Natural killer cell (primary cell): Measurements from ENCODE around the gene ITLN1. TPM values are rescaled to one million over a fixed set of nuclear protein-coding genes. Genes with fewer than 3 reads are reported as not detected.

Experiments
- ATAC-seq, 3 donors: fragments of 150-1000 bp in 2 of 3; fragments of 200-7000 bp in 1 of 3; cut with Tn5 transposase; 1 replicate in 1 of 3; 2 replicates in 2 of 3; pipeline ENCODE4 v1.10.0; 2021; ENCODE audit warnings: mild to moderate bottlenecking in 2 of 3, moderate library complexity in 2 of 3
- DNase-seq, 2 donors: peaks; one replicate each; pipeline versions ENCODE4 v3.0.0 to v3.0.0-alpha.2; 2013 to 2021; ENCODE audit warnings: mixed read lengths in 1 of 2
- H3K27ac ChIP-seq: one replicate; pipeline ENCODE4 v1.5.1; 2013; ENCODE audit warnings: mild to moderate bottlenecking, low read length
- H3K27me3 ChIP-seq: one replicate; pipeline ENCODE4 v1.6.1; 2013; ENCODE audit warnings: low read length; ENCODE audit not compliant: control insufficient read depth, insufficient read depth
- H3K36me3 ChIP-seq: one replicate; pipeline ENCODE4 v1.6.1; 2013; ENCODE audit warnings: low read length; ENCODE audit not compliant: control insufficient read depth, insufficient read depth
- H3K4me1 ChIP-seq: one replicate; pipeline ENCODE4 v1.6.1; 2013; ENCODE audit warnings: low read length; ENCODE audit not compliant: control insufficient read depth, insufficient read depth
- H3K4me3 ChIP-seq: one replicate; pipeline ENCODE4 v1.5.1; 2013; ENCODE audit warnings: low read length
- H3K9me3 ChIP-seq: one replicate; pipeline ENCODE4 v1.6.1; 2013; ENCODE audit warnings: low read length; ENCODE audit not compliant: control insufficient read depth, insufficient read depth
- H3K27ac Mint-ChIP-seq, 2 donors: one replicate each; pipeline ENCODE4 v1.8.0; 2022; ENCODE audit warnings: mild to moderate bottlenecking in 2 of 2, mixed read lengths in 2 of 2, moderate library complexity in 1 of 2
- H3K27me3 Mint-ChIP-seq, 2 donors: one replicate each; pipeline ENCODE4 v1.8.0; 2022; ENCODE audit warnings: low read depth in 2 of 2, mixed read lengths in 2 of 2
- H3K36me3 Mint-ChIP-seq: one replicate; pipeline ENCODE4 v1.8.0; 2022; ENCODE audit warnings: mixed read lengths
- H3K4me1 Mint-ChIP-seq, 2 donors: one replicate each; pipeline ENCODE4 v1.8.0; 2022; ENCODE audit warnings: mixed read lengths in 2 of 2
- H3K4me3 Mint-ChIP-seq: one replicate; pipeline ENCODE4 v1.8.0; 2022; ENCODE audit warnings: mild to moderate bottlenecking, moderate library complexity, mixed read lengths
- H3K9me3 Mint-ChIP-seq, 2 donors: one replicate each; pipeline ENCODE4 v1.8.0; 2022; ENCODE audit warnings: mixed read lengths in 2 of 2
- WGBS: methylation state at CpG from one replicate; pipeline ENCODE4 v1.1.7; 2013; ENCODE audit warnings: missing lambda C conversion rate; ENCODE audit not compliant: insufficient coverage; 5-methylcytosine and 5-hydroxymethylcytosine counted together
- intact Hi-C: fragments of 100-400 bp; cut with micrococcal nuclease; formaldehyde crosslinking; loops from one replicate; pipeline ENCODE4 v1.14.2; 2022
- total RNA-seq, 4 donors: library from RNA; stranded (reverse); fragments of 120-200 nt in 1 of 4; gene quantifications; one replicate each; pipeline versions ENCODE4 v1.2.3 to v1.2.4, GENCODE V29; 2013 to 2022
- TF ChIP-seq, protein P1 (sequence below): fragments of 200-600 bp; IDR thresholded peaks from one replicate; pipeline ENCODE4 v1.8.0; 2022; ENCODE audit warnings: antibody characterized with exemption

ITLN1 gene
- total RNA-seq, 3 donors from 2014 or later (not counting 1 experiment from before 2014, with no cell fraction given): not detected

DNA sequence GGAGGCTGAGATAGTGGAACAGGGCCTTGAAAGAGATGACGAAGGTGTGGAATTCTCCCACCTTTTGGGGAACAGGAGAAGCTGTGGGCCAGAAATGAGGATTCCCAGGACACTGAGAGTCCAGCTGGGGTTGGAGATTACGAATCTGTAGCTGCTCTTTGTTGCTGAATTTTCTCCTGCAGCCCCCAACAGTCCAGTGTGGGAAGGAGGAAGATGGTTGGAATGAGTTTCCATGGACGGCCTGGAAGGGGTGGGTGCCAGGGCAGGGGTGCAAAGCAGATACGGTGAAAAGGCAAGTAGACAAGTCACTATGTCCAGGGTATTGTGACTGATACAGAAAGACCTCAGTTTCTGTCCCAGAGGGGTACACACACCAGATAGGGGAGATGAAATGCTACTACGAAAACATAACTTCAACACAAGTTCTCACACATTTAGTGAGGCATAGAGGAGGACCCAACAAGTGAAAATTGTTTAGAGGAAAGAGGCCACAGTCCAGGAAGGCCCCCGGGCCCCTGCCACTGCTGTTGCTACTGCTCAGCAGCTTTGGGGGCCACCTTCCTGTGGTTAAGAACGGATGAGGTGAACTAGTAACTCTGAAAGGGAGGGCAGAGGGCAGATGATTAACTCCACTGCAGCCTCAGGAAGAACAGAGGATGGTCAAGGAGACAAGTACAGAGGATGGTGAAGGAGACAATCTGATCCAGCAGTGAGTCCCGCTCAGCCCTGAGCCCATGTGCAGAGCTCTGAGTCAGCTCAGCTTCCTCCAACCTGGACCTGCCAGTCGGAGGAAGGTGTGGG, 29.6 kb downstream of the ITLN1 start:
- TF ChIP-seq, protein P1, sequence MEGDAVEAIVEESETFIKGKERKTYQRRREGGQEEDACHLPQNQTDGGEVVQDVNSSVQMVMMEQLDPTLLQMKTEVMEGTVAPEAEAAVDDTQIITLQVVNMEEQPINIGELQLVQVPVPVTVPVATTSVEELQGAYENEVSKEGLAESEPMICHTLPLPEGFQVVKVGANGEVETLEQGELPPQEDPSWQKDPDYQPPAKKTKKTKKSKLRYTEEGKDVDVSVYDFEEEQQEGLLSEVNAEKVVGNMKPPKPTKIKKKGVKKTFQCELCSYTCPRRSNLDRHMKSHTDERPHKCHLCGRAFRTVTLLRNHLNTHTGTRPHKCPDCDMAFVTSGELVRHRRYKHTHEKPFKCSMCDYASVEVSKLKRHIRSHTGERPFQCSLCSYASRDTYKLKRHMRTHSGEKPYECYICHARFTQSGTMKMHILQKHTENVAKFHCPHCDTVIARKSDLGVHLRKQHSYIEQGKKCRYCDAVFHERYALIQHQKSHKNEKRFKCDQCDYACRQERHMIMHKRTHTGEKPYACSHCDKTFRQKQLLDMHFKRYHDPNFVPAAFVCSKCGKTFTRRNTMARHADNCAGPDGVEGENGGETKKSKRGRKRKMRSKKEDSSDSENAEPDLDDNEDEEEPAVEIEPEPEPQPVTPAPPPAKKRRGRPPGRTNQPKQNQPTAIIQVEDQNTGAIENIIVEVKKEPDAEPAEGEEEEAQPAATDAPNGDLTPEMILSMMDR: no peak
- peaks cover 17% of the 10 kb centered on the region for H3K36me3 Mint-ChIP-seq
- H3K9me3 ChIP-seq: no peaks in the 10 kb centered on the region
- H3K4me3 ChIP-seq: peak overlapping the region; percentile 3
- peaks cover 26% of the 10 kb centered on the region for H3K36me3 ChIP-seq
- H3K27me3 Mint-ChIP-seq: no peaks in the 10 kb centered on the region
- no peaks in the 10 kb centered on the region for H3K9me3 Mint-ChIP-seq
- no peak overlapping the region for H3K27ac Mint-ChIP-seq
- H3K27me3 ChIP-seq: no peaks in the 10 kb centered on the region
- ATAC-seq (peak; percentile 69 to 86 (median 79)), DNase-seq (peak; percentile 45 to 56)
- intact Hi-C loops: no loop called here
- 13% methylated on average over 8 of the region's 9 CpGs for WGBS
- H3K27ac ChIP-seq: peak overlapping the region; percentile 83
- H3K4me1 Mint-ChIP-seq: peaks cover 37 to 47% of the 10 kb centered on the region in 2 donors
- H3K4me3 Mint-ChIP-seq: no peak overlapping the region
- H3K4me1 ChIP-seq: peaks cover 74% of the 10 kb centered on the region

DNA sequence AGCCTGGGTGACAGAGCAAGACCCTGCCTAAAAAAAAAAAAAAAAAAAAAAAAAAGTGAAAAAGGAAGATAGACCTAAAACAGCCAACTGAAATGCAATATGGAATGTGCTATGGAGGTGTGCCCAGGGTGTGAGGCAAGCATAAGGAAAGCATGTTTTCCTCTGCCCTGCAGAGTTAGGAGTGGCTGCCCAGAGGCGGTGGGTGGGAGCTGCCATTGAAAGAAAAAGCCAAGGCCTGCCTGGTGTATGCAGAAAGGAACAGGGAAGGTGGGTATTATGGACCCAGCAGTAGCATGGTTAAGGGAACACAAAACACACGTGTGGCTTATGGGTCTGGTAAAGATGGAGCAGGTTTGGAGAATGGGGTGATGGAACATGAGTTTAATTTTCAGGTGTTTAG, 31.2 kb downstream of the ITLN1 start:
- no peak for DNase-seq
- H3K27me3 Mint-ChIP-seq: no peaks in the 10 kb centered on the region
- H3K36me3 ChIP-seq: peaks cover 25% of the 10 kb centered on the region

DNA sequence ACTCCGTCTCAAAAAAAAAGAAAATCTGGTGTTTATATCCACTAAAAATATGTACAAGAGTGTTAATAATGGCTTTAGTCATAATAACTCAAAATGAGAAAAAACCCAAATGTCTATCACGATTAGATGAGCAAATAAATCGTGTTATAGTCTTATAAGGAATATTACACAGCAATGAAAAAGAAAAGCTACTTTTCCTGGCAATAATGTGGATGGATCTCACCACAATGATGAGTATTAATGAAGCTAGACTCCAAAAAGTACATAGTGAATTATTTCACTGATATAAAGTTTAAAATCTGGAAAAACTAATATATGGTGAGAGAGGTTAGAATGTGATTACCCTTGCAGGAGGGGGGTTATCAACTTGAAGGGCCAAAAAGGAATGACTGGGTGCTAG, 32.0 kb downstream of the ITLN1 start:
- TF ChIP-seq, protein P1: no peak
- Mint-ChIP-seq H3K4me1 (peaks cover 36 to 48% of the 10 kb centered on the region in 2 donors), H3K9me3 (no peaks in the 10 kb centered on the region), H3K36me3 (peaks cover 14% of the 10 kb centered on the region), H3K27ac (no peak overlapping the region), H3K4me3 (peak overlapping the region; percentile 76), H3K27me3 (no peaks in the 10 kb centered on the region)
- H3K9me3 ChIP-seq: no peaks in the 10 kb centered on the region
- ATAC-seq (no peak), DNase-seq (no peak)
- H3K27me3 ChIP-seq: no peaks in the 10 kb centered on the region
- peaks cover 30% of the 10 kb centered on the region for H3K36me3 ChIP-seq
- WGBS: no CpG with 5 or more reads among the region's 3 CpGs
- intact Hi-C loops: no loop called here
- H3K4me3 ChIP-seq: no peak overlapping the region
- H3K4me1 ChIP-seq: peaks cover 71% of the 10 kb centered on the region
- H3K27ac ChIP-seq: peak overlapping the region; percentile 26

More for the DNA sequence above, 31.2 kb downstream of the ITLN1 start:
- H3K9me3 Mint-ChIP-seq: no peaks in the 10 kb centered on the region
- intact Hi-C loops: no loop called here
- H3K4me1 Mint-ChIP-seq: peaks cover 36 to 50% of the 10 kb centered on the region in 2 donors
- H3K9me3 ChIP-seq: no peaks in the 10 kb centered on the region
- TF ChIP-seq, protein P1: no peak
- ATAC-seq: no peak
- 79% methylated on average over 2 of the region's 2 CpGs for WGBS
- H3K4me3 Mint-ChIP-seq: peak overlapping the region; percentile 76
- no peaks in the 10 kb centered on the region for H3K27me3 ChIP-seq
- peak overlapping the region; percentile 26 for H3K27ac ChIP-seq
- H3K27ac Mint-ChIP-seq: no peak overlapping the region
- peaks cover 13% of the 10 kb centered on the region for H3K36me3 Mint-ChIP-seq
- H3K4me1 ChIP-seq: peaks cover 72% of the 10 kb centered on the region
- H3K4me3 ChIP-seq: no peak overlapping the region
